Psoas muscle (tissue), 8 donors: ENCODE measurements around the gene KISS1R. TPM values are rescaled to one million over a fixed set of nuclear protein-coding genes. Genes with fewer than 3 reads are reported as not detected.

Experiments
- ATAC-seq, 4 donors: fragments of 200-7000 bp; cut with Tn5 transposase; one replicate each; pipeline ENCODE4 v1.9.1; 2020; ENCODE audit warnings: moderate library complexity in 3 of 4, mild to moderate bottlenecking in 2 of 4
- DNase-seq, 2 donors: peaks; one replicate each; pipeline ENCODE4 v3.0.0-alpha.2; 2020
- H3K27ac ChIP-seq: fragments of 200-600 bp; one replicate; pipeline ENCODE4 v1.8.0; 2022
- H3K27me3 ChIP-seq, 3 donors: fragments of 200-600 bp in 1 of 3; one replicate each; pipeline versions ENCODE4 v1.6.1 to v1.8.0; 2013 to 2022; ENCODE audit warnings: low read length in 2 of 3, mild to moderate bottlenecking in 2 of 3, moderate library complexity in 1 of 3; ENCODE audit not compliant: insufficient read depth in 3 of 3
- H3K36me3 ChIP-seq, 2 donors: fragments of 200-600 bp in 1 of 2; one replicate each; pipeline versions ENCODE4 v1.6.1 to v1.8.0; 2013 to 2022; ENCODE audit warnings: low read depth in 1 of 2, mild to moderate bottlenecking in 1 of 2, moderate library complexity in 1 of 2; ENCODE audit not compliant: insufficient read depth in 1 of 2
- H3K4me1 ChIP-seq: fragments of 200-600 bp; one replicate; pipeline ENCODE4 v1.8.0; 2022
- H3K4me3 ChIP-seq: fragments of 200-600 bp; one replicate; pipeline ENCODE4 v1.8.0; 2022; ENCODE audit warnings: mild to moderate bottlenecking
- H3K9me3 ChIP-seq: fragments of 200-600 bp; one replicate; pipeline ENCODE4 v1.8.0; 2022
- CTCF ChIP-seq: fragments of 200-600 bp; IDR thresholded peaks from one replicate; pipeline ENCODE4 v1.8.0; 2022; ENCODE audit warnings: antibody characterized with exemption
- WGBS, 3 donors: extraction: QIAGEN DNeasy Blood & Tissue Kit; methylation state at CpG; one replicate each; pipeline versions ENCODE4 v1.1.6 to v1.1.7; 2013; 5-methylcytosine and 5-hydroxymethylcytosine counted together
- intact Hi-C, 2 donors: fragments of 100-400 bp; cut with DNase I; formaldehyde crosslinking; loops; one replicate each; pipeline versions ENCODE4 v1.11.0 to v1.14.2; 2022
- polyA plus RNA-seq, 3 donors: library from polyadenylated mRNA; stranded (reverse); fragments of 200-250 nt; gene quantifications; one replicate each; pipeline ENCODE4 v1.2.3, GENCODE V29; 2013
- total RNA-seq, 4 donors: library from RNA; stranded (reverse); fragmentation: NEBNext Ultra II Directional in 2 of 4; extraction: Animal tissue kit (Norgen Biotek cat#: 25700) in 2 of 4; gene quantifications; one replicate each; pipeline versions ENCODE4 v1.2.1 to v1.2.4, GENCODE V29; 2021 to 2023
- donor health status: healthy with polysubstance abuse.
- donor health status: DM: no; HTN: no; CAD: no; lungs with moderate emphysema.
- donor health status: Bipolar disorder and iron deficiency.
- donor health status: healthy.
- donor health status: DM: yes; HTN: yes; CAD: no.
- donor health status: DM: no; HTN: no; CAD: no.
- donor health status: DM: no; HTN: no; CAD: no.
- donor health status: DM: yes; HTN: yes; CAD: no.

Gene KISS1R
- total and polyA plus RNA-seq, 7 donors, result 0.16 TPM; not detected in 6

DNA sequence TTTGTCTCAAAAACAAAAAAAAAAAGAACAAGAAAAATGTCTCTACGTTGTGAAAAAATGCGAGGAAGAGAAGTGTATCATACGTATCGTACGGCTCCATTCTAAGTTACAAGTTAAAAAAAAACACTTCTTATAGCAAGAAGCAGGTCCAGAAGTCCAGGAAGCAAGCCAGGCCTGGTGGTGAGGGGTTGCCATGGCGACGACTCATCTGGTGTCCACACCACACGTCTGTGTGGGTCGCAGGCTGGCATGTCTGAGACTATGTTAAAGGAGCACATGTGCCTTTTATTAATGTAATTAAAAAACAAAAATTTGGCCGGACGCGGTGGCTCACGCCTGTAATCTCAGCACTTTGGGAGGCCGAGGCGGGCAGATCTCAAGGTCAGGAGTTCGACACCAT is 30.1 kb upstream of the KISS1R start:
- WGBS, 3 donors, result 83 to 85% (median 84%) methylated on average over 16 of the region's 16 CpGs
- Histone ChIP-seq H3K36me3 (peaks cover 9 to 82% of the 10 kb centered on the region in 2 donors), H3K4me3 (no peak overlapping the region), H3K4me1 (no peaks in the 10 kb centered on the region), H3K27me3 (no peaks in the 10 kb centered on the region), H3K27ac (no peak overlapping the region), H3K9me3 (no peaks in the 10 kb centered on the region)
- intact Hi-C loops, result no loop called here
- ATAC-seq (no peak), DNase-seq (no peak)
- TF ChIP-seq CTCF, result no peak

GRCh38 chr19:887599-887998 is 29.5 kb upstream of the KISS1R start:
- ATAC-seq (no peak), DNase-seq (no peak)
- intact Hi-C loops, result no loop called here
- no peak for TF ChIP-seq CTCF
- no peaks in the 10 kb centered on the region for H3K27me3 ChIP-seq
- no peak overlapping the region for H3K27ac ChIP-seq
- WGBS, 3 donors, result 93 to 95% (median 95%) methylated on average over 10 of the region's 10 CpGs
- H3K4me3 ChIP-seq, result no peak overlapping the region
- H3K36me3 ChIP-seq, result peaks cover 9 to 77% of the 10 kb centered on the region in 2 donors
- no peaks in the 10 kb centered on the region for H3K4me1 ChIP-seq
- no peaks in the 10 kb centered on the region for H3K9me3 ChIP-seq

DNA sequence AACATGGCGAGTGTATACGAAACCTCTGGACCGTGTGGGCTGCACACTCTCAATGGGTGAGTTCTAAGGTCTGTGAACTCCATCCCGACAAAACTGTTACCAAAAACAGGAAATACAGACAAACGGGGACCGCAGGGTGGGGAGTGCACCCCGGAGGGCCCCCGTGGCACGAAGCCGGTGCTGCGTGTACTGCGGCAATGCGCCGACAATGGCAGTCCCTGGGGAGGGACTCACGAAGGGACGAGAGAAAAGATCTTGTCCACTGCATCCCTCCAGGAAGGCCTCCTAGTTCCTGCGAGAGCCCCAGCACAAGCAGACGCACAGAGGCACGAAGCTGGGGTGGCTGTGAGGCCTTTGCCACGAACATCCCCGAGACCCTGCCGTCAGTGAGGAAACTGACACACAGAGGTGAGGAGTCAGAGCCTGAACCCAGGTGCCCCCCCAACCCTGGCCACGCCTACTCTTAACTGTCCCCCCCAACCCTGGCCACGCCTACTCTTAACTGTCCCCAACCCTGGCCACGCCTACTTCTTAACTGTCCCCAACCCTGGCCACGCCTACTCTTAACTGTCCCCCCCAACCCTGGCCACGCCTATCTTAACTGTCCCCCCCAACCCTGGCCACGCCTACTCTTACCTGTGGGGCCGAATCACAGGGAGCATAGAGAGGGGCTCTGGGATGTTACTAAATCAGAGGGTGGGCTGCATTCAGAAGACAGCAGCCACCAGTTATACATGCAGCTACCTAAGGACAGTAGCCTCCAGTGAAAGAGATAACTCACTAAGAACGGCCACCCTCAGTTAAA is 28.4 kb upstream of the KISS1R start:
- no peak overlapping the region for H3K4me3 ChIP-seq
- no peaks in the 10 kb centered on the region for H3K27me3 ChIP-seq
- no peaks in the 10 kb centered on the region for H3K4me1 ChIP-seq
- no peak overlapping the region for H3K27ac ChIP-seq
- no peak for TF ChIP-seq CTCF
- intact Hi-C loops, result no loop called here
- 87 to 92% (median 90%) methylated on average over 30 of the region's 30 CpGs for WGBS, 3 donors
- peaks cover 9 to 69% of the 10 kb centered on the region in 2 donors for H3K36me3 ChIP-seq
- ATAC-seq, result no peak
- peak in 1 of 2 donors; percentile 42 for DNase-seq
- H3K9me3 ChIP-seq, result no peaks in the 10 kb centered on the region

GRCh38 chr19:889662-890295 is 27.4 kb upstream of the KISS1R start:
- DNase-seq (peak in 1 of 2 donors; percentile 11), ATAC-seq (no peak)
- WGBS, 3 donors, result 85 to 90% (median 89%) methylated on average over 26 of the region's 26 CpGs
- intact Hi-C loops, result no loop called here
- Histone ChIP-seq H3K4me3 (no peak overlapping the region), H3K4me1 (no peaks in the 10 kb centered on the region), H3K27ac (no peak overlapping the region), H3K9me3 (no peaks in the 10 kb centered on the region), H3K36me3 (peaks cover 9 to 60% of the 10 kb centered on the region in 2 donors), H3K27me3 (no peaks in the 10 kb centered on the region)
- no peak for TF ChIP-seq CTCF
